Measurements from ENCODE around the gene PHAF1.

PHAF1 gene

DNA sequence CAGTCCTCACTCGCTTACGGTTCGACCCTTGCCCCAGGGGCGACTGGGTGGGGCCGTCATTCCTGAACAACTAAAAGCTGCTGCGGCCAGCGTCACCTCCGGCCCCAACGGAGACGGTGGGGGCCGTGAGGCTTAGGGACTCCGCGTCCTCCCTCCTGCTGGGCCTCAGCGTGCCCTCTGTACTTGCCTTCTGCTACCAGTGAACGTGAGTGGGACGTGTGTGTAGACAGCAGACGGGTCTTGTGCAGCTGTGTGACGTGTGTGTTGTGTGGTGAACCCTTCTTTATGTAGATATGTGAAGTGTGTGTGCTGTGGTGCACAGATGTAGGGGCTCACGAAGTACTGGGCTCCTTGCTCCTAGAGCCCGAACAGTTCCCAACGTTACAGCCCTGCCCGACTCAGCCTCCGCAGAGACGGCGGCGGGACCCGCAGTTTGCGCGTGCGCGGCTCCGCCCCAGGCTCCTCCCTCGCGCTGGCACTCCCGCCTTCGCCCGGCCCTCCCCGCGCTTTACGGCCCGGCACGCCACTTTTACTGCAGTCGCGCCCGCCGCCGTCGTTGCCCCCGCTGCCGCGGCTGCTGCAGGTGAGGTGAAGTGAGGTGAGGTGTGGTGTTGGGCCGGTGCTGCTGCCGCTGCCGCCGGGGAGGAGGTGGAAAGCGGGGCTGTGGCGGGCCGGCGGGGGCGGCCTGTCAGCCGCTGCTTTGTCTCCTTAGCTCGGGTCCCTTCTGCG lies at the start of gene PHAF1:
TSS of gene PHAF1 (plus strand) at position 535 of the 729 bp plus-strand sequence. CDS start 235 bp downstream, outside the sequence.
- peak; percentile 100 for DNase-seq (ENCODE audit: low spot score)

DNA sequence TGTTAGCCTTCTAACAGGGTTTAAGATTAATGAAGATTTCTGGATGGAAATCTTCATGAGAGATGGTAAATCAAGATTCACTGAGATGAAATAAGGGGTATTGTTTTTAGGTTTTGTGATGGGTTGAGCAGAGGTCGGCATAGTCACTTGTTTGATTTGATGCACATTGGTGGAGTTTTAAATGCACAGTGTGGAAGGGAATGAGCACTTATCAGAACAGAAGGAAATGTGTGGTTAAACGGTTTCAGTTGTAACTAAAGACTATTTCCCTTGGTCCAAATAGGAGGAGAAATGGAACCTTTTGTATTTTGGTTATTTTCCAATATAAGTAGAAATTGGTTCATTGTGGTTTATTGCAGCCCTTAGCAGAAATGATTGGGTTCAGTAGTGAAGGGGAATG lies 46.7 kb upstream of the PHAF1 start:
- DNase-seq (ENCODE audit: low spot score), result no peak

DNA sequence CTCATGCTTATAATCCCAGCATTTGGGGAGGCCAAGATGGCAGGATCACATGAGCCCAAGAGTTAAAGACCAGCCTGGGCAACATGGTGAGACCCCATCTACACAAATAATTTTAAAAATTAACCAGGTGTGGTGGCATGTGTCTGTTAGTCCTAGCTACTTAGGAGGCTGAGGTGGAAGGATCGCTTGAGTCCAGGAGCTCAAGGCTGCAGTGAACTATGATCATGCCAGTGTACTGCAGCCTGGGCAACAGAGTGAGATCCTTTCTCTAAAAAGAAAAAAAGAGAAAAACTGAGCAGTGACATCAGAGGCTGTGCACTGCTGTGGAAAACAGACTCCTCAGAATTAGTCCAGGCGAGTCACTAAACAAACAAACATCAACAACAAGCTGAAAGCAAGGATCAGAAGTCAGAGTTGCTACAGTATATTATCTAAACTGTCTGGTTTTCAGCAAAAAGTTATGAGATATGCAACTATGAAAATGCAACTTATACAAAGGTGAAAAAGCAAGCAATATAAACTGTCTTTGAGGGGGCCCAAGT lies 41.5 kb upstream of the PHAF1 start:
- DNase-seq (ENCODE audit: low spot score), result no peak

DNA sequence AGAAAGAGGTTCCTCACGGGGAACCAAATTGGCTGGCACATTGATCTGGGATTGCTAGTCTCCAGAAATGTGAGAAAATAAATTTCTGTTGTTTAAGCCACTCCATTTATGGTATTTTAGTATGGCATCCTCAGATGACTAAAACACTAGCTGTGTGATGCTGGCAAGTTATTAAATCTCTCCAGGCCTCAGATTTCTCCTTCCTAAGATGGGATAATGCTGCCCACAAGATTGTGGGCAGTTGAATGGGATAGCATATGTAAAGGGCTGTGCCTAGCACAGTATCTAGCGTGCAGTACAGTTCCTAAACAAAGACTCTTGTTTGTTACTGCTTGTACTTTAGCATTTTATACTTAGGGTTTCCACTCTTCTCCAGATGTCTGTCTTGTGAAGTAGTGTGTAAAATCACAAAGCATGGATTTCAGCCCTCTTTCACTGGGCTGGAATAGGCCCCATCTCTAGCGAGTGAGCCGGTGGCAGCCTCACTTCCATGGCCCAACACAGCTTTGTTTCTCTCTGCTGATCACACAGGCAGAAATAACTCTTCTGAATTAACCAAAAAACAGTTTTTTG lies 38.2 kb upstream of the PHAF1 start:
- no peak for DNase-seq (ENCODE audit: low spot score)

DNA sequence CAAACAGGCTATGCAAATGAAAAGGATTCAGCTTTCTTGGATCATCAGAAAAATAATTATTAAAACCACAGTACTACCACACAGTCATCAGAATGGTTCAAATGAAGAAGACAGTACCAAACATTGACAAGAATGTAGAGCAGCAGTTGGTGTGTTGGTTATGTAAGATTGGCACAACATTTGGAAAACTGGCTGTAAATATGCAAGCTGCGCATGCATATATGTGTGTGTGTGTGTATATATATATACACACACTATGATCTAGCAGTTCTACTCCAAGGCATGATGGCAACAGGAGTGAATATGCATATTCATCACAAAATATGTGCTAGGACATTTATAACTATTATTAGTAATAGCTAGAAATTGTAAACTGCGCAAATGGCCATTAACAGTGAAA lies 34.4 kb upstream of the PHAF1 start:
- DNase-seq (ENCODE audit: low spot score), result no peak

DNA sequence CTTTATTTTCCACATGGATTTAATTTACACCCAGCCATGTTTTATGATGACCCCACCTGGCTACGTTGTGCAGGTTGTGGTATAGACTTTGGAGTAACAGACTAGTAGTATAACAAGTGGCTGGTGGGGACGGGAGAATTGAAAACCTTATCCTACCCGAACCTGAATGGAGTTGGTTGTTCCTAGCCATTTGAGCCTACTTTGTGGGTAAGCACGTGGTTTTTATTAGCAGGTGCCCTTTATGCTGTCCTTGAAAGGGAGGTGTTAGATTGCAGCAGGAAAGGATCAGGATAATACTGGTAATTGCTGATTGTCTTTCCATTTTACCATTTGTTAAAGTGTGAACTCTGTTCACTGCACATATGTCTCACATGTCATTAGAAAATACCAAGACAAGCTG lies 31.9 kb upstream of the PHAF1 start:
- DNase-seq (ENCODE audit: low spot score), result no peak

- no peak for DNase-seq (ENCODE audit: low spot score)
Observed at GRCh38 chr16:67082100-67082499, 27.6 kb upstream of the PHAF1 start.

DNA sequence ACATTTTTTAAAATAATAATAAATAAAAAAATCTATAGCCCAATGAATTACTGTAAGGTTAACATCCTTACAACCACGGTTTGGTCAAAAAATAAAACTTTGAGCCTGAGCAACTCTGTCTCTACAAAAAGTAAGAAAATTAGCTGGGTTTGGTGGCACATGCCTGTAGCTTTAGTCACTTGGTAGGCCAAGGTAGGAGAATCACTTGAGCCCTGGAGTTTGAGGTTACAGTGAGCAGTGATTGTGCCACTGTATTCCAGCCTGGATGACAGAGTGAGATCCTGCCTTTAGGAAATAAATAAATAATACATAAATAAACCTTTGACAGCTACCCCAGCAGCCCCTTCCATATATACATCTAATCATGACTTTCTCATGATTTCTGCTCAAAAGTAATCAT lies 26.9 kb upstream of the PHAF1 start:
- DNase-seq (ENCODE audit: low spot score), result no peak

- DNase-seq (ENCODE audit: low spot score), result no peak
Observed at GRCh38 chr16:67084345-67085028, 25.3 kb upstream of the PHAF1 start.

DNA sequence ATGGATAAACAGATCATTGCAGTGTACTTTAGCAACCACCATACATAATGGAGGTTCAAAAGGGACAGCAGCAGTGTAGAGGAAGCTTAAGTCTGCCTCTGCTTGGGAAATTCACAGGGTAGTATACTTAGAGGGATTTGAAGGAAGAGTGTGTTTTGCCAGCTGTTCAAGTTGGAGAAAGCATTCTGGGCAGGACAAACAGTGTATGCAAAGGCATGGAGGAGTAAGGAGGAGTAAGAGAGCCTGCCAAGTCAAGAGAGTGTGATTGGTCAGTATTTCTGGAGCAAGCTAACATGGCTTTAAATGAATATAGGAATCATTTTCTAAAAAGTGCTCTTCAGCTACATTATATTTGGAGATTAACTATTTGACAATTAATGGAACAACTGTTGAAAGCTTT lies 22.9 kb upstream of the PHAF1 start:
- DNase-seq (ENCODE audit: low spot score), result no peak

GRCh38 chr16:67087291-67087690 lies 22.4 kb upstream of the PHAF1 start:
- no peak for DNase-seq (ENCODE audit: low spot score)

- no peak for DNase-seq (ENCODE audit: low spot score)
Observed at GRCh38 chr16:67087803-67088202, 21.9 kb upstream of the PHAF1 start.

DNA sequence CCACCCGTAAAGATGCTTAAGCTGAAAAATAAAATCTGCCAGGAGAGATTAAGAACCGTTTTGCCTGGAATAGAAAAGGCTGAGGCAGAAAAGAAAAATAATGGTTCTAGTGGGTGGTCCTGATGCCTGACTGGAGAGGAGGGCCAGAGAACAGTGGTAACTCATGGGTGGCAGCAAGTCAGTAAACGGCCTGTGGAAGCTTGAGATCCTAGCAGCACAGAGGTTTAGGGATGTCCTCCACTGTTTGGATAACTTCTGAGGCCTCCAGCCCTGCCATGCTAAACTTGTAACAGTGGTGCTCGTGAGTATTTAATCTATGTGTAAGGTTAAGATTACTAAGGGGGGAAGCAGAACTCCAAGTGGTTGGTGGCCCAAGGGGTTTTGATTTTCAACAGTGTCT lies 21.2 kb upstream of the PHAF1 start:
- DNase-seq (ENCODE audit: low spot score), result no peak

- DNase-seq (ENCODE audit: low spot score), result no peak
Observed at GRCh38 chr16:67089101-67089500, 20.6 kb upstream of the PHAF1 start.

GRCh38 chr16:67091906-67092566 lies 17.7 kb upstream of the PHAF1 start:
- no peak for DNase-seq (ENCODE audit: low spot score)

- no peak for DNase-seq (ENCODE audit: low spot score)
Observed at GRCh38 chr16:67093098-67093726, 16.5 kb upstream of the PHAF1 start.

- no peak for DNase-seq (ENCODE audit: low spot score)
Observed at GRCh38 chr16:67098599-67098998, 11.1 kb upstream of the PHAF1 start.

DNA sequence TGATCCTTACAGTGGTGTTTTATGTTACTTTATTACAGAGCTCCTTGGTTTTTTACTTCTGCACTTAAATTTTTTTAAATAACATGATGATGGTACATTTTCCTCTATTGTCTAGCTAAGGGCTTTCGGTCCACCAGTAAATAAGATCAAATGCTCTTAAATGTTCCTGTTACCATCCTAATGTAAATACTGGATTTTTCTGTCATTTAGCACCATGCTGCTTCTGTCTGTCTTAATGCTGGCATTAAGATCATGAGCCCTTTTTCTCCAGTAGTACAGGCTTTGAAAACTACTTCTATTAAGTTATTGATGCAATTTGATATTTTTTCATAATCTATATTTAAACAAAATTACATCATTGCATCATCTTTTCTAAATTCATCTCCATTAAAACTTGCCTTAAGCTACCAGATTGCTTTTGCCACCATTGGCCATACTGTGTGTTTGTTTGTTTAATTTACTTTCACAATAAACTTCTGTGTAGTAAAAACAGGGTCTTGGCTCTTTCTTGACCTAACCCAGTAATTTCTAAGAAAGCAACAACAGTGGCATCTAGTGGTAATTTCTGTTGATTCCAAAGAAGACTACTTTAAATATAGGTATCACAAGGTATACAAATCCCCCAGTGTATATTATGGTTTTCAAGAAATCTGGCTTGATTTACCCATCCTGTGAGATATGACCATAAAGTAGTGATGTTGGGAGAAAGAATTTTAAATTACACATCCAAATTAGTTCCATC lies 9.0 kb upstream of the PHAF1 start:
- no peak for DNase-seq (ENCODE audit: low spot score)

DNA sequence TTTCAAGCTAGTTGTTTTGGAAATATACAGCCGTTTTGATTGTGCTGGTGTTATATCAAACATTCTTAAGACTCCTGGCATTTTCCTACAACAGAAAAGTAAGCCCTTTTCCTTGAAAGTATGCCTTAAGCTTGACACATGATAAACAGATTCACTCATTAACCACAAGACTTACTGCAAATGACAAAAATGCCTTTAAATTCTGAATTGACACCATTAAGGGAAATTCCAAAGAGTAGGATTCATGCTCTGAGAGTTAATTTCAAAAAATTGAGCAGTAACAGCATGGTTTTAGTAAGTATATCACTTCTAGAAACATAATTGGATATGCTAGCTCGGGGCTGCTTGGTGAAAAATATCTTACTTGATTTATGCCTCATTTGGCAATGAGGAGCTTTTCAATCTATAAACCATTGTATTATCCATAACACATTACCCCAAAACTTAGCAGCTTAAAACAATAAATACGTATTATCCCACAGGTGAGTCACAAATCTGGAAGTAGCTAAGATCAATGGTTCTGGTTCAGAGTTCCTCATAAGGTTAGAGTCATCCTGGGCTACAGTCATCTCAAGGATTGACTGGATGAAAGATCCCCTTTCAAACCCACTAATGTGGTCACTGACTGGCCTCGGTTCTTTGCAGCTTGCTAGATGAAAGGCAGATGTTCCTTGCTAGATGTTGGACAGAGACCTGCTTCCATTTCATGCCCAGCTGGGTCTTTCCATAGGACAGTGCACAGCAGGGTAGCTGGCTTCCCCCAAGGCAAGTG lies 8.2 kb upstream of the PHAF1 start:
- no peak for DNase-seq (ENCODE audit: low spot score)

DNA sequence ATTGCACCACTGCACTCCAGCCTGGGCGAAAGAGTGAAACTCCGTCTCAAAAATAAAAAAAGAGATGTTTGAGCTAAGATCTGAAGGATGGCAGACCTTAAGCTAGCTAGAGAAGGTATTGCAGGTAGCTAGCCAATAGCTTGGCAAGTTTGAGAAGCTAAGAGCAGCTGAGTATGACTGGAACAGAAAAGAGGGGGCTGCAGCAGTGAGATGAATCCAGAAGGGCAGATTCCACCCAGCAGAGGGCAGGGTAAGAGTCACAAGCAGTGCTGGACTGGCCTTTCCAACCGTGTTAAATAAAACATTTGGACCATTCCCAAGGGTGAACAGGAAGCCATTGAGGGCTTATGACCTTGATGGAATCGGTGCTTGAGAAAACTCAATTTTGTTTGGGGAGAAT lies 5.7 kb upstream of the PHAF1 start:
- DNase-seq (ENCODE audit: low spot score), result peak; percentile 54

DNA sequence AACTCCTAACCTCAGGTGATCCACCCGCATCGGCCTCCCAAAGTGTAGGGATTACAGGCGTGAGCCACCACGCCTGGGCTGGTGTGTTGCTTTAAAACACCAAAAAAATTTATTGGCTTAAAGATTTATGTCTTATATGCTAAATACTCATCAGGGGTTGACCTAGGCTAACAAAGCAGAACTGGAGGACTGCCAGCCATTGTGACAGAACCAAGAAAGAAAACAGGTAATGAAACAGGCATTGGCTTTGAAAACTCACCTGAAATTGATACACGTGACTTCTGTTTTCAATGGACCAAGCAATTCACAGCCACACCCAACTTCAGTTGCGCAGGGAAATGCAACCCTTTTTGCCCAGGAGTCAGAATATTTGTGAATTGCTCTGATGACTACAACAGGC lies 4.9 kb upstream of the PHAF1 start:
- DNase-seq (ENCODE audit: low spot score), result no peak

Data from iPS-NIHi11 (cell line).